GM12873 (cell line): ENCODE results near the gene NEDD9.

Experiments used
- CTCF ChIP-seq: IDR thresholded peaks from 2 replicates; pipeline ENCODE4 v1.5.1; 2012; ENCODE audit warnings: low read depth, mild to moderate bottlenecking, moderate library complexity, low read length, control low read depth; ENCODE audit not compliant: insufficient read depth; ENCODE audit errors: missing control alignments

The NEDD9 gene

GRCh38 chr6:11248974-11249761 lies 16.7 kb upstream of the NEDD9 start:
- no peak for TF ChIP-seq CTCF

- no peak for TF ChIP-seq CTCF
These were observed 14.3 kb upstream of the NEDD9 start for GRCh38 chr6:11246722-11247121.

- TF ChIP-seq CTCF = no peak
These were observed 13.2 kb upstream of the NEDD9 start for GRCh38 chr6:11245381-11246256.

GRCh38 chr6:11244387-11245126 lies 12.1 kb upstream of the NEDD9 start:
- TF ChIP-seq CTCF = no peak

DNA sequence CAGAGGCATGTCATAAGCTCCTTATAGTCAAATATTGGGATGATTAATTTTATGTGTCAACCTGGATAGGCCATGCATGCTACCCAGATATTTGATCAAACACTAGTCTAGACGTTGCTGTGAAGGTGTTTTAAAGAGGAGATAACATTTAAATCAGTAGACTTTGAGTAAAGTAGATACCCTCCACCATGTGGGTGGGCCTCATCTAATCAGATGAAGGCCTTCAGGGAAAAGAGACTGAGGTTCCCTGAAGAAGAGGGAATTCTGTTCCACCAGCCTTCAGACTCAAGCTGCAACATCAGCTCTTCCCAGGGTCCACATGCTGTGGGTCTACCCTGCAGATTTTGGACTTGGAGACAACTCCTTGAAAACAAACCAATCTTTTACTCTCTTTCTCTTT lies 11.4 kb upstream of the NEDD9 start:
- TF ChIP-seq CTCF = no peak

DNA sequence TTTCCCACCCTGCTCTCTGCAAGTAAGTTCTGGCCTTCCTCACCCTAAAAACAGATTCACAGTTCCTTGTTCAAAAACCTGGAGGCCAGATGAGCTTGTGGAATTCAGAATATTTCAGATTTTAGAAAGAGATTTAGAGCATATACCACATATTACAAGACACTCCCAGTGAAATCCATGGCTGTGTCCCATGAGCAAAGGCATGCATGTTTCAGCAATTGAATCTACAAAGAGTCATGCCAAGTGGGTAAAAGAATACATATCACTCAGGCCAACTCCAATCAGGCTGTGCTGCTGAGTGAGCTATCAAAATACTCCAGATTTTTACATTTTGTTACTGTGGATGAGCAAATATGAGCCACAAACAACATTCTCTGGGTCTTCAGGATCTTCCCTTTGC lies 10.2 kb upstream of the NEDD9 start:
- no peak for TF ChIP-seq CTCF

DNA sequence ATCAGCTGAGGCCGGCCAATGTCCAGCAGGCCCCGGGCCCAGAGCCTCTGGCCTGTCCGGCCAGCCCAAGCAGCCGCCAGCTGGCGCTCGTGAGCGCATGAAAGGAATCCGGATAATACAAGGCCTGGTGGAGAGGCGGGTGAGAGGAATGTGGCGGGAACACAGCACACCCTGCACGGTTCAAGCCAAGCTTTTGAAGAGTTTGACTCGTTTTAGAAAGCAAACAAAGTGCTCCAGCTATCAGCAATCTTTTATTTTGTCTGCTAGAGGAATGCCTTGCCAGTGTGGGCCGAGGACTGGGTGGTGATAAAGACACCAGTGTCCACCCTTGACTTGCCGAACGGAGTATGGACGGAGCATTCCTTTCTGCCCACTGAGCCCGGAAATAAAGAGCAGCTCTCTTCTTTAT lies 9.3 kb upstream of the NEDD9 start:
- TF ChIP-seq CTCF = no peak
